Body of pancreas (tissue), 4 donors: ENCODE data around the gene OR8D1. TPM values are rescaled to one million over a fixed set of nuclear protein-coding genes. Genes with fewer than 3 reads are reported as not detected.
A peak's percentile ranks its signal among the peaks of the same experiment; 100 is the strongest.

Source experiments
- ATAC-seq: fragments of 150-250 bp; one replicate; pipeline ENCODE4 v1.9.1; 2016
- DNase-seq, 4 donors: peaks; one replicate each; pipeline ENCODE4 v3.0.0-alpha.2; 2019
- H3K27ac ChIP-seq, 4 donors: fragments of 200-600 bp; sonication (generic); 1 replicate in 3 of 4; 2 replicates in 1 of 4; pipeline versions ENCODE4 v1.5.1 to v1.6.1; 2016 to 2019; ENCODE audit warnings: mild to moderate bottlenecking in 1 of 4, mixed read lengths in 1 of 4, moderate library complexity in 1 of 4
- H3K27me3 ChIP-seq, 2 donors: fragments of 200-600 bp; sonication (generic); one replicate each; pipeline ENCODE4 v1.6.0; 2016; ENCODE audit warnings: mild to moderate bottlenecking in 1 of 2
- H3K36me3 ChIP-seq, 2 donors: fragments of 200-600 bp; sonication (generic); replicated peaks in 1 of 2; 2 replicates each; pipeline ENCODE4 v1.5.1; 2016; ENCODE audit warnings: low read depth in 2 of 2; ENCODE audit not compliant: insufficient read depth in 1 of 2
- H3K4me1 ChIP-seq: fragments of 200-600 bp; sonication (generic); one replicate; pipeline ENCODE4 v1.6.0; 2016
- H3K4me3 ChIP-seq, 2 donors: fragments of 200-600 bp; sonication (generic); 1 replicate in 1 of 2; 2 replicates in 1 of 2; pipeline ENCODE4 v1.5.1; 2016 to 2019
- H3K9me3 ChIP-seq, 3 donors: fragments of 200-600 bp; sonication (generic); 1 replicate in 2 of 3; 2 replicates in 1 of 3; pipeline ENCODE4 v1.5.1; 2016
- CTCF ChIP-seq, 7 experiments: fragments of 450-650 bp in 4 of 7; fragments of 200-600 bp in 3 of 7; sonication (generic) in 3 of 7; IDR thresholded peaks; one replicate each; pipeline ENCODE4 v1.5.1; 2016 to 2019; ENCODE audit warnings: antibody characterized with exemption in 7 of 7
- POLR2A ChIP-seq, 3 donors: fragments of 450-650 bp; IDR thresholded peaks; one replicate each; pipeline ENCODE4 v1.6.1; 2016; ENCODE audit warnings: antibody characterized with exemption in 3 of 3, mild to moderate bottlenecking in 2 of 3
- WGBS, 2 donors: methylation state at CpG; one replicate each; pipeline ENCODE4 v1.1.5; 2017; 5-methylcytosine and 5-hydroxymethylcytosine counted together
- intact Hi-C: fragments of 100-400 bp; cut with DNase I; formaldehyde crosslinking; loops from one replicate; pipeline ENCODE4 v1.15.1; 2023
- total RNA-seq, 2 donors: library from RNA; depleted of rRNA; stranded (reverse); fragments of >200 nt; gene quantifications; one replicate each; pipeline ENCODE4 v1.1.0, GENCODE V29; 2016

OR8D1 gene
- total RNA-seq, 2 donors from 2014 or later = not detected

- DNase-seq (no peak), ATAC-seq (no peak)
- H3K4me1 ChIP-seq = no peaks in the 10 kb centered on the region
- H3K36me3 ChIP-seq = no peaks in the 10 kb centered on the region
- 68 to 77% methylated on average over 6 of the region's 6 CpGs for whole genome bisulfite sequencing, 2 donors
- H3K9me3 ChIP-seq = no peaks in the 10 kb centered on the region
- no peak for TF ChIP-seq CTCF (IDR thresholded peaks at IDR 0.05)
- TF ChIP-seq POLR2A (IDR thresholded peaks at IDR 0.05) = no peak
- no peak overlapping the region for H3K27ac ChIP-seq
- intact Hi-C loops = no loop called here
- H3K4me3 ChIP-seq = no peak overlapping the region
- no peaks in the 10 kb centered on the region for H3K27me3 ChIP-seq
Measured at GRCh38 chr11:124339396-124340141, 25.8 kb upstream of the OR8D1 start.

GRCh38 chr11:124331873-124332272 is 18.1 kb upstream of the OR8D1 start:
- 52 to 53% methylated on average over 3 of the region's 3 CpGs for WGBS, 2 donors
- intact Hi-C loops = no loop called here
- ATAC-seq = no peak

GRCh38 chr11:124329787-124330478 is 16.2 kb upstream of the OR8D1 start:
- ATAC-seq (no peak), DNase-seq (no peak)
- TF ChIP-seq CTCF (IDR thresholded peaks at IDR 0.05) = peak in 5 of 7 experiments; percentile 7 to 41 (median 29)
- TF ChIP-seq POLR2A (IDR thresholded peaks at IDR 0.05) = no peak
- intact Hi-C loops = loop anchor here (10.0 kb wide), 1 partner anchor 265 kb away; no protein-coding TSS in a partner anchor
- H3K36me3 ChIP-seq = no peaks in the 10 kb centered on the region
- no peak overlapping the region for H3K4me3 ChIP-seq
- 12 to 25% methylated on average over 2 of the region's 2 CpGs for WGBS, 2 donors
- no peaks in the 10 kb centered on the region for H3K4me1 ChIP-seq
- no peaks in the 10 kb centered on the region for H3K27me3 ChIP-seq
- no peak overlapping the region for H3K27ac ChIP-seq
- no peaks in the 10 kb centered on the region for H3K9me3 ChIP-seq

More at GRCh38 chr11:124331873-124332272, 18.1 kb upstream of the OR8D1 start:
- H3K4me1 ChIP-seq = no peaks in the 10 kb centered on the region
- H3K4me3 ChIP-seq = no peak overlapping the region
- no peak overlapping the region for H3K27ac ChIP-seq
- DNase-seq = no peak
- H3K9me3 ChIP-seq = no peaks in the 10 kb centered on the region
- TF ChIP-seq POLR2A (IDR thresholded peaks at IDR 0.05) (no peak), CTCF (IDR thresholded peaks at IDR 0.05) (no peak)
- H3K36me3 ChIP-seq = no peaks in the 10 kb centered on the region
- H3K27me3 ChIP-seq = no peaks in the 10 kb centered on the region

- intact Hi-C loops = loop anchor here (10.0 kb wide), 1 partner anchor 263 kb away; no protein-coding TSS in a partner anchor
- H3K27ac ChIP-seq = no peak overlapping the region
- no peak for DNase-seq
- ATAC-seq = no peak
- no peaks in the 10 kb centered on the region for H3K4me1 ChIP-seq
- no peaks in the 10 kb centered on the region for H3K27me3 ChIP-seq
- WGBS, 2 donors = 87 to 90% methylated on average over 1 of the region's 1 CpG
- H3K4me3 ChIP-seq = no peak overlapping the region
- no peak for TF ChIP-seq CTCF (IDR thresholded peaks at IDR 0.05)
- H3K9me3 ChIP-seq = no peaks in the 10 kb centered on the region
- H3K36me3 ChIP-seq = no peaks in the 10 kb centered on the region
Measured at GRCh38 chr11:124327775-124328174, 14.0 kb upstream of the OR8D1 start.
